ENCODE measurements around the gene OLAH. TPM values are rescaled to one million over a fixed set of nuclear protein-coding genes. Genes with fewer than 3 reads are reported as not detected.
"Not testable (repeated sequence)": the region's sequence is repeated elsewhere in the genome, so short reads cannot be mapped to it uniquely, and the experiment has no call there.

OLAH gene
- total RNA-seq (not detected), polyA plus RNA-seq (not detected)

DNA sequence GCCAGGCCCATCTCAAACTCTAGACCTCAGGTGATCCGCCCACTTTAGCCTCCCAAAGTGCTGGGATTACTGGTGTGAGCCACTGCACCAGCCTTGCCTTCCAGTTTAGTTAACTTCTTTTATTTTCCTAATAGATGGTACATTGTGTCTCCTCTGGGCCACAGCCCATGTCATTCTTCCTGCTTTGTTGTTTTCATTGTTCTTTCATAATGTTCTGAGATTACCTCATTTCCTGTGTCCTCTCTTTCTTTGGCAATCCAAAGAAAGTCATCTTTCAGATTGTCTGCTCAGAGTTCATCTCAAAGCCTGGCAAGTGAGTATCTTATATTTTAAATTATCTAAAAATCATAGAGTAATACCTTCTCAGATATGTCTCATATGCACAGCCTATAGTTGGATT is at the start of gene OLAH:
Gene OLAH, plus strand, starts transcription at position 270 of the 400 bp plus-strand sequence. CDS start 3,346 bp downstream, outside the sequence.
- no peaks in the 10 kb centered on the region for H3K4me1 ChIP-seq
- TF ChIP-seq, protein P1, sequence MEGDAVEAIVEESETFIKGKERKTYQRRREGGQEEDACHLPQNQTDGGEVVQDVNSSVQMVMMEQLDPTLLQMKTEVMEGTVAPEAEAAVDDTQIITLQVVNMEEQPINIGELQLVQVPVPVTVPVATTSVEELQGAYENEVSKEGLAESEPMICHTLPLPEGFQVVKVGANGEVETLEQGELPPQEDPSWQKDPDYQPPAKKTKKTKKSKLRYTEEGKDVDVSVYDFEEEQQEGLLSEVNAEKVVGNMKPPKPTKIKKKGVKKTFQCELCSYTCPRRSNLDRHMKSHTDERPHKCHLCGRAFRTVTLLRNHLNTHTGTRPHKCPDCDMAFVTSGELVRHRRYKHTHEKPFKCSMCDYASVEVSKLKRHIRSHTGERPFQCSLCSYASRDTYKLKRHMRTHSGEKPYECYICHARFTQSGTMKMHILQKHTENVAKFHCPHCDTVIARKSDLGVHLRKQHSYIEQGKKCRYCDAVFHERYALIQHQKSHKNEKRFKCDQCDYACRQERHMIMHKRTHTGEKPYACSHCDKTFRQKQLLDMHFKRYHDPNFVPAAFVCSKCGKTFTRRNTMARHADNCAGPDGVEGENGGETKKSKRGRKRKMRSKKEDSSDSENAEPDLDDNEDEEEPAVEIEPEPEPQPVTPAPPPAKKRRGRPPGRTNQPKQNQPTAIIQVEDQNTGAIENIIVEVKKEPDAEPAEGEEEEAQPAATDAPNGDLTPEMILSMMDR (IDR thresholded peaks at IDR 0.05), result no peak
- no peaks in the 10 kb centered on the region for H3K27me3 ChIP-seq
- ATAC-seq (no peak), FAIRE-seq (no peak), DNase-seq (no peak)
- H3K36me3 ChIP-seq, result no peaks in the 10 kb centered on the region
- H3K27ac ChIP-seq, result no peak within 1 kb of the TSS
- no peak within 1 kb of the TSS for H3K4me3 ChIP-seq
- 88 to 89% methylated on average over 1 of the region's 1 CpG for WGBS, 2 donors
- H3K9me3 ChIP-seq, result no peaks in the 10 kb centered on the region
- intact Hi-C loops (cut with DNase I), result no loop called here

DNA sequence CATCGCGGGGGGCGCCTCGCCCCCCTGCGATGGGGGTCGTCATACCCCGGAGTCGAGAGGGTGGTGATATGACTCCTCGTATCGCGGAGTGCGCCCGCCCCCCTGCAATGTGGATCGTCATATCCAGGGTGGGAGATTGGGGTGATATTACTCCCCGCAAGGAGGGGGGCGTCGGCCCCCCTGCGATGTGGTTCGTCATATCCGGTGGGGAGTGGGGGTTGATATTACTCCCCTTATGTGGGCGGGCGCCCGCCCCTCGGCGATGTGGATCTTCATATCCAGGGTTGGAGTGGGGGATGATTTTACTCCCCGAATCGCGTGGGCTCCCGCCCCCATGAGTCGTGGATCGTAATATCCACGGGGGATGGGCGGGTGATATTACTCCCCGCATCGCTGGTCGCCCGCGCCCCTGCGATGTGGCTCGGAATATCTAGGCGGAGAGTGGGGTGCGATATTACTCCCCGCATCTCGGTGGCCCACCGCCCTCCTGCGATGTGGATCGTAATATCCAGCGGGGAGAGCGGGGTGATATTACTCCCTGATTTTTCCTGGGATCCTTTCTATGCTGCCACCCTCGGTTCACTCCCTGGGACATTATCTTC is 47.7 kb upstream of the OLAH start:
- intact Hi-C loops (cut with DNase I), result no loop called here
- Histone ChIP-seq H3K27ac (no peak overlapping the region), H3K4me1 (peaks cover 0 to 4% (median 0%) of the 10 kb centered on the region in 3 donors), H3K27me3 (no peaks in the 10 kb centered on the region), H3K9me3 (no peaks in the 10 kb centered on the region), H3K4me3 (no peak overlapping the region), H3K36me3 (no peaks in the 10 kb centered on the region)
- ATAC-seq (no peak), DNase-seq (no peak), FAIRE-seq (no peak)
- WGBS, 2 donors, result 76 to 83% methylated on average over 50 of the region's 50 CpGs
- TF ChIP-seq, protein P1 (IDR thresholded peaks at IDR 0.05), result no peak

DNA sequence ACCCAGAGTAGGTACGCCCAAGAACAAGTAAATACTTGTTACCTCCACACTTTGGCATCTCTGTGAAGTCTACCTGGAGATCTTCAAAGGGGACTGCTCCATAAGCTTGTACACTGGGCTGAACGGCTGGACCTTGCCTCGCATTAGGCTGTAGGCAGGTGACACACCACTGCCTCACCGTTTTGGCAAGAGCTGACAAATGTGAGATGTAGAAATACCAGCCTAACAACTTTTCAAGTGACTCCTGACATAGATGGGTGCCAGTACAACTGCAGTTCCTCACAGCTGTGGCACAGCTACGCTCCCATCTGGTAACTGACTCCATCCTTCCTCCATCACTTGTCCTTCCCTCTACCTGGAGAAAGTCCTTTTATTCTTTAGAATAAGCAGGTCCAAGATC is 30.2 kb upstream of the OLAH start:
- DNase-seq (peak in 4 of 6 donors; percentile 24 to 72 (median 63)), ATAC-seq (peak; percentile 92 to 98 (median 94))
- H3K4me3 ChIP-seq; intact Hi-C loops (cut with DNase I); FAIRE-seq; H3K27me3 ChIP-seq; H3K9me3 ChIP-seq; H3K36me3 ChIP-seq; H3K4me1 ChIP-seq; H3K27ac ChIP-seq: not testable (repeated sequence)
- 13% methylated on average over 5 of the region's 5 CpGs for WGBS, 2 donors

DNA sequence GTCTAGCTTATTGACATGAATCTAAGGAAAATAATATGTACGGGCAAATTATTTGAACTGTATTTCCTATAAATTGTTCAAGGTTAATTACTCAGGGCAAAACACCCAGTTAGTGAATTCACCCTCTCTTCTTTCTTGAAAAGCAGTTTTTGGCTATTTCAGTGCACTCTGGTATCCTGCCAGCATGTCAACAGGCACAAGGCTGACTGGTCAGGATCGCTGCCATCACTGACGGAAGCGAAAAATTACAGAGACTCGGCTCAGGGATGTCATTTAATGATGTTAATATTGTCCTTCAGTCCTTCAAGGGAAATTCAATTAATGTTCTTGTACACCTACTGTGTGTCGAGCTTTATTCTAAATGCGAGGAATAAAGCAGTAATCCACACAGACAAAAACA is 28.3 kb upstream of the OLAH start:
- intact Hi-C loops (cut with DNase I), result no loop called here
- 54 to 67% methylated on average over 7 of the region's 7 CpGs for WGBS, 2 donors
- H3K27ac ChIP-seq, result no peak overlapping the region
- H3K36me3 ChIP-seq, result no peaks in the 10 kb centered on the region
- no peaks in the 10 kb centered on the region for H3K9me3 ChIP-seq
- ATAC-seq (no peak), DNase-seq (no peak), FAIRE-seq (no peak)
- TF ChIP-seq, protein P1 (IDR thresholded peaks at IDR 0.05), result no peak
- no peaks in the 10 kb centered on the region for H3K27me3 ChIP-seq
- no peak overlapping the region for H3K4me3 ChIP-seq
- H3K4me1 ChIP-seq, result no peaks in the 10 kb centered on the region

DNA sequence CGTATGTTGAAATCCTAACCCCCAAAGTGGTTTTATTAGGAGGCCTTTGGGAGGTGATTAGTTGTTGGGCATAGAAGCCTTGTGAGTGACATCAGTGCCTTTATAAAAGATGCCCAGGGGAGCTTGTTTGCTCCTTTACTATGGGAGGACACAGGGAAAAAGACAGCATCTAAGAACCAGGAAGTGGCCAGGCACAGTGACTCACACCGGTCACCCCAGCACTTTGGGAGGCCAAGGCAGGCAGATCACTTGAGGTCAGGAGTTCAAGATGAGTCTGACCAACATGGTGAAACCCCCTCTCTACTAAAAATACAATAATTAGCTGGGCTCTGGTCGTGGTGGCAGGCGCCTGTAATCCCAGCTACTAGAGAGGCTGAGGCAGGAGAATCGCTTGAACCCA is 22.8 kb upstream of the OLAH start:
- H3K27ac ChIP-seq; intact Hi-C loops (cut with DNase I); DNase-seq; H3K4me3 ChIP-seq; H3K27me3 ChIP-seq; H3K4me1 ChIP-seq; FAIRE-seq; H3K36me3 ChIP-seq; H3K9me3 ChIP-seq; ATAC-seq: not testable (repeated sequence)
- WGBS, 2 donors, result 79 to 82% methylated on average over 2 to 4 of the region's 5 CpGs

DNA sequence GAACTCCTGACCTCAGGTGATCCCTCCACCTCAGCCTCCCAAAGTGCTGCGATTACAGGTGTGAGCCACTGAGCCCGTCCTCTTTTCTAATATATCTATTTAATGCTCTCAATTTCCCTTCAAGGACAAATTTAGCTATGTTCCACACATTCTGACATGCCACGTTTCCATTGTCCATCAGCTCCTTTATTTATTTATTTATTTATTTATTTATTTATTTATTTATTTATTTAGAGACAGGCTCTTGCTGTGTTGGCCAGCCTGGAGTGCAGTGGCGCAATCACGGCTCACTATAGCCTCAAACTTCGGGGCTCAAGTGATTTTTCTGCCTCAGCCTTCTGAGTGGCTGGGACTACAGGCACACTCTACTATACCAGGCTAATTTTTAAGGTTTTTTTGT is 20.7 kb upstream of the OLAH start:
- H3K27me3 ChIP-seq; intact Hi-C loops (cut with DNase I); DNase-seq; H3K36me3 ChIP-seq; H3K27ac ChIP-seq; FAIRE-seq; ATAC-seq; H3K9me3 ChIP-seq; H3K4me1 ChIP-seq; H3K4me3 ChIP-seq: not testable (repeated sequence)
- 78 to 85% methylated on average over 6 of the region's 6 CpGs for WGBS, 2 donors

DNA sequence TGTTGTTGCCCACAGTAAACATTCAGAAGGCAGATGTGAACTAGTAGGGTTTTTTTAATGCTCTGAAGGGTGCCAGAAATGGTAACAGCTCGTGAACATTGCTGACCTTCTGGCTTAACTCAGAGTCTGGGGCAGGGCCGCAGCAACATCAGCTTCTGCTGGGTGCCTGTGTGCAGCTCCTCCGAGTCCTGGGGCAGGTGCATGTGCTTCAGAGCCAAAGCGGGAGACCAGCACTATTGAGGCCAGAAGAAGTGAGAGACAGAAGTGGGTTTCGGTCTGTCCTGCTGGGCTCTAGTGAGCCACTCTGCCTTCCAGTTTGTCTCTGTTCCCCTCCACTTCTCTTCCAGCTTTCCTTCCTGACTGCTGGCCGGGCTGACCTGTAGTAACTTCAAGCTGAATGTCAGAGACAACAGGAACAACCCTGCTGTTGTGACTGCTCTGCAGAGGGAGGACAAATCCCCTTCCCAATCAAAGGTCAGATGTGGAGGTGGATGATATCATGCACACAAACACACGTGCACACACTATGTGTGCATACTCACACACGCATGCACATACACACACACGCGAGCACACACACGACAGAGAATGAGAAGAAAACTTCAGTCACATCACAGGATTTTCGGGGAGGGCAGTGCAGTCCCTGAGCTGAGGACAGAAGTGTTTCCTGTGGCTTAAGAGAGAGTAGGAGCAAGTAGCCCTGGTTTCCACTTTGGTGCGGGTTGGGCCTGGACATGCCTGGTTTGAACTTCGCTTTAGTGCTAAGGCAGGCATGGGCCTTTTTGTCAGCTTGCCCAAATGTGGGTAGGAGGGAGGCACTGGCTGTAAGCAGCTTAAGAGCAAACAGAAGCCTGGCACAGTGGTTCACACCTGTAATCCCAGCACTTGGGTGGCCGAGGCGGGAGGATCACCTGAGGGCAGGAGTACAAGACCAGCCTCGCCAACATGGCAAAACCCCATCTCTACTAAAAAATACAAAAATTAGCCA is 19.4 kb upstream of the OLAH start:
- H3K27me3 ChIP-seq; H3K27ac ChIP-seq; H3K9me3 ChIP-seq; DNase-seq; ATAC-seq; H3K36me3 ChIP-seq; H3K4me3 ChIP-seq; FAIRE-seq; H3K4me1 ChIP-seq; intact Hi-C loops (cut with DNase I): not testable (repeated sequence)
- WGBS, 2 donors, result 84% methylated on average over 17 of the region's 17 CpGs

DNA sequence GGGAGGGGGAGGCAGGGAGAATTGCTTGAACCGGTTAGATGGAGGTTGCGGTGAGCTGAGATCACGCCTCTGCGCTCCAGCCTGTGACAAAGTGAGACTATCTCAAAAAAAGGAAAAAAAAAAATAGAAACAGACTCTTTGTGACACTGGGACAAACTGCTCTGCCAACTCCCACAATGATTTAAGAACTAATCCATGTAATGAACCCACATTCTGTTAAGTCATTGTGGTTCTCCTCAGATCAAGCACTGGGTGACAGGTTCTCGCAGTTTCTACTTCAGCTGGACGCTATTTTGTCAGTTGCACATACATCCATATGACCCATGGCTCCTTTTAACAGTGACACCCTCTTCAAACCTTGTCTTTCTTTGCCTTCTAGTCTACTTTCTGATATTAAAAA is 18.7 kb upstream of the OLAH start:
- H3K27me3 ChIP-seq; H3K4me3 ChIP-seq; intact Hi-C loops (cut with DNase I); H3K36me3 ChIP-seq; FAIRE-seq; H3K27ac ChIP-seq; DNase-seq; ATAC-seq; H3K9me3 ChIP-seq; H3K4me1 ChIP-seq: not testable (repeated sequence)
- 96% methylated on average over 6 of the region's 6 CpGs for WGBS, 2 donors

Measured in pancreas (tissue), 10 donors.